GM12878 (cell line): ENCODE results near the gene SNX11. TPM values are rescaled to one million over a fixed set of nuclear protein-coding genes. Genes with fewer than 3 reads are reported as not detected.

Source experiments
- ATAC-seq: fragments of 200-7000 bp; cut with Tn5 transposase; 3 replicates; pipeline ENCODE4 v1.9.1; 2020; ENCODE audit warnings: mild to moderate bottlenecking, moderate library complexity
- BruUV-seq: library from RNA; stranded (reverse); fragments of 400-500 nt; replicated peaks from 2 replicates; lab custom pipeline; 2021; lab: Mats Ljungman, UMichigan
- CTCF ChIA-PET: fragments of 300-600 bp; sonication (Branson Sonifier 250); formaldehyde crosslinking; extraction: SDS; loops from one replicate; lab custom pipeline; 2021; ENCODE audit warnings: inconsistent platforms; lab: Yijun Ruan, JAX
- POLR2A ChIA-PET: fragments of 350-600 bp; formaldehyde crosslinking; extraction: SDS; loops from one replicate; lab custom pipeline; 2021; ENCODE audit warnings: inconsistent platforms; lab: Charles Lee
- RAD21 ChIA-PET: fragments of 300-600 bp; sonication (Branson Sonifier 250); formaldehyde crosslinking; loops from one replicate; lab custom pipeline; 2023; ENCODE audit warnings: antibody characterized with exemption; ENCODE audit not compliant: unreplicated experiment; lab: Charles Lee
- SMC1A ChIA-PET: fragments of 300-600 bp; sonication (Branson Sonifier 250); formaldehyde crosslinking; loops from one replicate; lab custom pipeline; 2023; ENCODE audit not compliant: unreplicated experiment, uncharacterized antibody; lab: Charles Lee
- DNase-seq: peaks from one replicate; pipeline ENCODE4 v3.0.0-alpha.2; 2011; ENCODE audit warnings: low read depth, low spot score
- FAIRE-seq: peaks from 3 replicates; lab custom pipeline; 2011; peaks lifted over from hg19 to GRCh38; lab: Jason Lieb, UNC
- H2AFZ ChIP-seq: 2 replicates; pipeline ENCODE4 v1.6.0; 2011; ENCODE audit warnings: low read depth, low read length, control low read depth; ENCODE audit not compliant: control insufficient read depth
- H3K27ac ChIP-seq: 2 replicates; pipeline ENCODE4 v1.5.1; 2011; ENCODE audit warnings: control low read depth; ENCODE audit not compliant: control insufficient read depth, insufficient read depth
- H3K27me3 ChIP-seq, 2 experiments: replicated peaks in 1 of 2; 2 replicates each; pipeline versions ENCODE4 v1.6.0 to v1.6.1; 2011; ENCODE audit warnings: low read length in 1 of 2; ENCODE audit not compliant: control insufficient read depth in 2 of 2, insufficient read depth in 2 of 2
- H3K36me3 ChIP-seq, 2 experiments: 2 replicates each; pipeline ENCODE4 v1.5.1; 2011; ENCODE audit warnings: low read length in 1 of 2; ENCODE audit not compliant: control insufficient read depth in 2 of 2, insufficient read depth in 2 of 2
- H3K4me1 ChIP-seq: 2 replicates; pipeline ENCODE4 v1.6.1; 2011; ENCODE audit warnings: mild to moderate bottlenecking, low read length, moderate library complexity, mixed read lengths; ENCODE audit not compliant: control insufficient read depth, insufficient read depth
- H3K4me2 ChIP-seq: 2 replicates; pipeline ENCODE4 v1.6.0; 2011; ENCODE audit warnings: control low read depth; ENCODE audit not compliant: control insufficient read depth, insufficient read depth
- H3K4me3 ChIP-seq: fragments of 200-600 bp; sonication (generic); 2 replicates; pipeline ENCODE4 v1.5.1; 2016
- H3K79me2 ChIP-seq: 2 replicates; pipeline ENCODE4 v1.6.0; 2011; ENCODE audit warnings: low read length; ENCODE audit not compliant: control insufficient read depth, insufficient read depth
- H3K9ac ChIP-seq: 2 replicates; pipeline ENCODE4 v1.8.0; 2011; ENCODE audit warnings: low read length, control low read depth, mixed read lengths; ENCODE audit not compliant: control insufficient read depth, insufficient read depth
- H3K9me3 ChIP-seq: replicated peaks from 3 replicates; pipeline ENCODE4 v1.5.1; 2011; ENCODE audit warnings: mild to moderate bottlenecking, low read length; ENCODE audit not compliant: control insufficient read depth, insufficient read depth
- H4K20me1 ChIP-seq: 2 replicates; pipeline ENCODE4 v1.6.0; 2011; ENCODE audit not compliant: control insufficient read depth, insufficient read depth
- IKZF2 ChIP-seq, 2 experiments: fragments of 450-650 bp; IDR thresholded peaks; 2 replicates each; pipeline ENCODE4 v1.6.1; 2017; ENCODE audit warnings: mild to moderate bottlenecking in 2 of 2, moderate library complexity in 2 of 2
- KAT2A ChIP-seq: conservative IDR thresholded peaks from 2 replicates; pipeline ENCODE4 v1.6.1; 2011; ENCODE audit warnings: low read depth, low read length; ENCODE audit not compliant: control insufficient read depth
- MTA2 ChIP-seq: fragments of 450-650 bp; IDR thresholded peaks from 2 replicates; pipeline ENCODE4 v1.6.1; 2016; ENCODE audit warnings: low read depth, mild to moderate bottlenecking, moderate library complexity
- MTA3 ChIP-seq: IDR thresholded peaks from 2 replicates; pipeline ENCODE4 v1.6.1; 2012; ENCODE audit warnings: low read length, inconsistent platforms, borderline replicate concordance
- MYB ChIP-seq: fragments of 150-350 bp; IDR thresholded peaks from 2 replicates; pipeline ENCODE4 v1.6.1; 2014; ENCODE audit warnings: mild to moderate bottlenecking, low read depth, low read length, borderline replicate concordance
- NR2C1 ChIP-seq: fragments of 450-650 bp; IDR thresholded peaks from 2 replicates; pipeline ENCODE4 v1.6.1; 2017; ENCODE audit warnings: antibody characterized with exemption, mild to moderate bottlenecking, moderate library complexity
- STAT3 ChIP-seq: IDR thresholded peaks from 2 replicates; pipeline ENCODE4 v1.6.1; 2011; ENCODE audit warnings: low read depth, low read length, improper control_type of control experiment
- ZNF622 ChIP-seq: fragments of 450-650 bp; IDR thresholded peaks from 2 replicates; pipeline ENCODE4 v1.6.1; 2017; ENCODE audit warnings: mild to moderate bottlenecking, inconsistent platforms
- WGBS: methylation state at CpG from one replicate; pipeline ENCODE4 v1.1.6; 2016; ENCODE audit warnings: low lambda C conversion rate; ENCODE audit not compliant: insufficient replicate concordance, insufficient coverage; ENCODE audit errors: missing lambda C conversion rate; 5-methylcytosine and 5-hydroxymethylcytosine counted together
- in situ Hi-C: fragments of 300-500 bp; cut with MboI; formaldehyde crosslinking; loops from 9 replicates; pipeline ENCODE4 v1.14.3; 2018; ENCODE audit warnings: mixed read lengths
- intact Hi-C: fragments of 100-400 bp; cut with micrococcal nuclease; formaldehyde crosslinking; loops from one replicate; pipeline ENCODE4 v1.14.2; 2022; ENCODE audit not compliant: unreplicated experiment
- polyA plus RNA-seq, 11 experiments: library from polyadenylated mRNA; depleted of rRNA in 4 of 11; unstranded in 6 of 11; stranded (reverse) in 5 of 11; fragments of >200 nt; fragmentation: Nextera tagmentation in 4 of 11; fragmentation: Illumina TruSeq in 1 of 11; extraction: Ambion mirVana in 4 of 11; extraction: Trizol in 1 of 11; gene quantifications; 1 replicate in 1 of 11; 2 replicates in 10 of 11; pipeline versions ENCODE4 v1.2.1 to v1.2.3, GENCODE V29; 2011 to 2016; ENCODE audit warnings: inconsistent platforms in 2 of 11, missing spikeins in 2 of 11, low read depth in 1 of 11
- total RNA-seq, 4 experiments: library from RNA; depleted of rRNA in 3 of 4; stranded (reverse); fragments of >200 nt in 3 of 4; fragmentation: Illumina TruSeq in 1 of 4; extraction: Trizol in 1 of 4; gene quantifications; 2 replicates each; pipeline versions ENCODE4 v1.2.1 to v1.2.3, GENCODE V29; 2013 to 2021

Gene SNX11
- total and polyA plus RNA-seq, 10 of the 15 experiments (the other 5 are each of a cell fraction or from before 2014, with no cell fraction given): 34.2 to 127 (median 61.8) TPM

DNA sequence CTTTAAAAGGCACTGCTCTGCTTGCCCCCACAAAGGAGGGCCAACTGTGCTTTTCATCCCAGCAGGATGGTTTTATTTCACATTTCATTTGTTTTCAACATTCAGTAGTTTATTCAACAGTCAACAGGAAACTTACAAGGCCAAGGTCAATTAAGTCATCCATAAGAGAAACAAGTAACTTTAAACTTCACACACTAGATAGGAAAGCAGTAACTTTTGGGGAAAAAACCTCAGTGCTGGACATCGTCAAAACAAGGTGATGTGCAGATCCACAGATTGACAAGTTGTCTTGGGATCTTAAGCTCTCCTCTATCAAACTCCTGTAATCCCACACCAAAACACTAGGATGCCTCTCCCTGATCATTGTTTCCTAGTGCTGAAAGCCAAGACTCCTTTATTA, 40.9 kb upstream of the SNX11 start:
- BruUV-seq: TSS peak; percentile 18
- SMC1A ChIA-PET: interaction anchor here (0.7 to 2.8 kb wide), 5 partner anchors 9 to 49 kb away, joined by 3 to 9 read pairs (median 4); no protein-coding TSS in a partner anchor
- RAD21 ChIA-PET: interaction anchor here (0.8 kb wide), 1 partner anchor 9 kb away, joined by 3 read pairs; no protein-coding TSS in a partner anchor
- Histone ChIP-seq H3K4me2 (no peak overlapping the region), H3K4me1 (no peaks in the 10 kb centered on the region), H2AFZ (no peak overlapping the region), H4K20me1 (no peaks in the 10 kb centered on the region), H3K79me2 (no peaks in the 10 kb centered on the region), H3K27ac (no peak overlapping the region), H3K9ac (no peak overlapping the region), H3K36me3 (peaks cover 6 to 26% of the 10 kb centered on the region in 2 experiments; a peak in 3 of 4 replicates), H3K4me3 (no peak overlapping the region), H3K9me3 (no peaks in the 10 kb centered on the region), H3K27me3 (no peaks in the 10 kb centered on the region)
- FAIRE-seq: no peak
- intact Hi-C loops: no loop called here
- in situ Hi-C loops: loop anchor here (5.0 kb wide), 1 partner anchor 39 kb away; no protein-coding TSS in a partner anchor
- CTCF ChIA-PET: interaction anchor here (0.8 to 5.7 kb wide), 5 partner anchors 11 to 40 kb away, joined by 3 to 44 read pairs (median 4); no protein-coding TSS in a partner anchor
- 100% methylated on average over 1 of the region's 1 CpG for WGBS
- no peak for ATAC-seq
- TF ChIP-seq STAT3: no peak
- no peak for TF ChIP-seq KAT2A
- no peak for TF ChIP-seq MTA3
- no peak for TF ChIP-seq MTA2
- TF ChIP-seq ZNF622: no peak
- TF ChIP-seq MYB: no peak
- TF ChIP-seq NR2C1: no peak
- no peak for TF ChIP-seq IKZF2 (IDR thresholded peaks at IDR 0.05)
- DNase-seq: no peak
- POLR2A ChIA-PET: interaction anchor here (0.6 to 1.4 kb wide), 3 partner anchors 9 to 28 kb away, joined by 3 to 4 read pairs (median 4); no protein-coding TSS in a partner anchor
